Measurements from ENCODE around the gene RUBCN. TPM values are rescaled to one million over a fixed set of nuclear protein-coding genes. Genes with fewer than 3 reads are reported as not detected.
A peak's percentile ranks its signal among the peaks of the same experiment; 100 is the strongest.

RUBCN gene
- total and polyA plus RNA-seq, 9 of the 15 experiments (the other 6 are each of a cell fraction or from before 2014, with no cell fraction given): 8.4 to 24.0 (median 11.9) TPM

GRCh38 chr3:197753263-197753662 lies 16.6 kb upstream of the RUBCN start:
- Histone ChIP-seq H3K27ac (ENCODE audit: extremely low read depth, low read depth, low read length) (no peak overlapping the region), H4K20me1 (replicated peaks; ENCODE audit: control insufficient read depth, insufficient read depth, low read length) (no peaks in the 10 kb centered on the region; the same call in 1 of the 2 replicates), H3K9me3 (replicated peaks; ENCODE audit: control insufficient read depth, insufficient read depth, low read depth, low read length) (no peaks in the 10 kb centered on the region; the same call in 1 of the 2 replicates), H3K9me1 (ENCODE audit: control insufficient read depth, insufficient read depth, low read length) (no peaks in the 10 kb centered on the region), H3K9ac (ENCODE audit: insufficient read depth in 1 of 2, low read depth in 2 of 2, low read length in 2 of 2) (no peak overlapping the region), H3K27me3 (ENCODE audit: control insufficient read depth in 2 of 2, insufficient read depth in 2 of 2, low read length in 2 of 2) (no peaks in the 10 kb centered on the region), H3K4me3 (no peak overlapping the region), H3K4me1 (replicated peaks in 1 of 2; ENCODE audit: control insufficient read depth in 2 of 2, insufficient read depth in 2 of 2, low read length in 2 of 2) (peaks cover 22 to 26% of the 10 kb centered on the region in 2 experiments; a peak in 4 of 5 replicates), H3K4me2 (ENCODE audit: insufficient read depth, low read length) (no peak overlapping the region), H2AFZ (ENCODE audit: low read depth, low read length) (no peak overlapping the region), H3K36me3 (ENCODE audit: control insufficient read depth, insufficient read depth, low read length) (peaks cover 19% of the 10 kb centered on the region), H3K79me2 (ENCODE audit: control insufficient read depth, insufficient read depth, low read length) (peaks cover 76% of the 10 kb centered on the region)
- ChIA-PET CTCF (ENCODE audit: low intra/inter-chr PET ratio) (no interaction called here), POLR2A (interaction anchor here (0.8 to 1.2 kb wide), 3 partner anchors 10 to 36 kb away, joined by 3 to 5 read pairs (median 4); no protein-coding TSS in a partner anchor)
- WGBS (ENCODE audit: insufficient coverage, low coverage, missing lambda C conversion rate): 82% methylated on average over 3 of the region's 3 CpGs
- no peak for ATAC-seq
- in situ Hi-C loops (cut with MboI) (no loop called here), intact Hi-C loops (cut with micrococcal nuclease) (loop anchor here (1.0 kb wide), 1 partner anchor 44 kb away; no protein-coding TSS in a partner anchor)
- DNase-seq (ENCODE audit: extremely low read depth in 1 of 4, low spot score in 3 of 4): peak in 1 of 4 experiments; percentile 11
- TF ChIP-seq PCBP2 (IDR thresholded peaks at IDR 0.05; ENCODE audit: low read depth, low read length, poor library complexity, severe bottlenecking): no peak
- TF ChIP-seq SIN3A (IDR thresholded peaks at IDR 0.05; ENCODE audit: borderline replicate concordance in 2 of 2, control insufficient read depth in 1 of 2, low read depth in 2 of 2, low read length in 2 of 2): no peak
- no peak for TF ChIP-seq BACH1 (tag; IDR thresholded peaks at IDR 0.05)
- no peak for TF ChIP-seq ZNF140 (CRISPR knock-in tag; IDR thresholded peaks at IDR 0.05)
- TF ChIP-seq ARID3A (IDR thresholded peaks at IDR 0.05; ENCODE audit: borderline replicate concordance, low read depth, low read length): no peak
- TF ChIP-seq IRF2 (CRISPR knock-in tag; IDR thresholded peaks at IDR 0.05): no peak
- no peak for TF ChIP-seq TAF15 (IDR thresholded peaks at IDR 0.05; ENCODE audit: low read depth, low read length)
- no peak for TF ChIP-seq ELK1 (CRISPR knock-in tag; IDR thresholded peaks at IDR 0.05)
- no peak for TF ChIP-seq RBM39 (optimal IDR thresholded peaks at IDR 0.05; ENCODE audit: low read depth, low read length)
- TF ChIP-seq DMBX1 (CRISPR knock-in tag; IDR thresholded peaks at IDR 0.05; ENCODE audit: borderline replicate concordance): no peak
- no peak for TF ChIP-seq POLR2AphosphoS2 (IDR thresholded peaks at IDR 0.05; ENCODE audit: low read length)
- TF ChIP-seq ZBTB8A (IDR thresholded peaks at IDR 0.05; ENCODE audit: partially characterized antibody): no peak
- no peak for TF ChIP-seq KAT8 (IDR thresholded peaks at IDR 0.05; ENCODE audit: low read depth)
- TF ChIP-seq SETDB1 (IDR thresholded peaks at IDR 0.05; ENCODE audit: low read length): no peak
- TF ChIP-seq CTCF (IDR thresholded peaks at IDR 0.05 in 2 of 3, conservative IDR thresholded peaks at IDR 0.05 in 1 of 3; ENCODE audit: insufficient read depth in 2 of 3, low read depth in 1 of 3, low read length in 3 of 3): no peak
- no peak for TF ChIP-seq MTF1 (CRISPR knock-in tag; IDR thresholded peaks at IDR 0.05; ENCODE audit: borderline replicate concordance)
- no peak for TF ChIP-seq POLR2H (tag; IDR thresholded peaks at IDR 0.05; ENCODE audit: low read depth)
- TF ChIP-seq MTA1 (IDR thresholded peaks at IDR 0.05; ENCODE audit: borderline replicate concordance): no peak
- no peak for TF ChIP-seq MCM2 (IDR thresholded peaks at IDR 0.05; ENCODE audit: low read depth)
- TSS peak; percentile 7 for BruUV-seq (replicated peaks)
- FAIRE-seq: no peak
